ENCODE measurements around the gene MYL9.

MYL9 gene

DNA sequence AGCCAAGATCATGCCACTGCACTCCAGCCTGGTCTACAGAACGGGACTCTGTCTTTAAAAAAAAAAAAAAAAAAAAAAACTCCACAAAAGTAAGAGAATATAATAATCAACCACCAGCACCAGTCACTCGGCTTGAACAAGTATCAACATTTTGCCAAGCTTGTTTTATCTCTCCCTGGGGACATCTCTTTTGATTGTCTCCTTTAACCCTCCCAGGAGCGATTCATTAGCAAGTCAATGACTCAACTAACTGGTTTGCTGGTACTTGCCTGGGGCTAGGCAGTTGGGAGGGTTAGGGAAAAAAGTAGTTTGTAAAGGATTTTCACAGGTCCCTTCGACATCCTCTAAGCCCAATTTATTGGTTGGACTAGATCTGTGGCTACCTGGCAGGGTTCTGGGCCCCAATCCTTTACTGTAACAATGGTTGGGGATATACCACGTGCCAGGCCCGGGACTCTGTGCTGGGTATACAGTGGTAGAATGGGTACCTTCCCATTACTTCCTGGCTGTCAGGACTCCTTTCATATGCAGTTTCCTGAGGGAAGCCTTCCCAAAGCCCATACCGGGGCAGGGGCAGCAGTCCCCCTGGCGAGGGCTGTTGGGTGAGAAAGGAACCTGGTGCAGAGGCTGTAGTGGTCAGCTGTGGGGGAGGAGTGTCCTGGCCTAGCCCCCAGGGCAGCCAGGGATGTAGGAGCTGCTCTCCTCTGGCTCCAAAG, 44.2 kb downstream of the MYL9 start:
- no peak for DNase-seq

- DNase-seq = no peak
These were observed 46.2 kb downstream of the MYL9 start for GRCh38 chr20:36587388-36588070.

DNA sequence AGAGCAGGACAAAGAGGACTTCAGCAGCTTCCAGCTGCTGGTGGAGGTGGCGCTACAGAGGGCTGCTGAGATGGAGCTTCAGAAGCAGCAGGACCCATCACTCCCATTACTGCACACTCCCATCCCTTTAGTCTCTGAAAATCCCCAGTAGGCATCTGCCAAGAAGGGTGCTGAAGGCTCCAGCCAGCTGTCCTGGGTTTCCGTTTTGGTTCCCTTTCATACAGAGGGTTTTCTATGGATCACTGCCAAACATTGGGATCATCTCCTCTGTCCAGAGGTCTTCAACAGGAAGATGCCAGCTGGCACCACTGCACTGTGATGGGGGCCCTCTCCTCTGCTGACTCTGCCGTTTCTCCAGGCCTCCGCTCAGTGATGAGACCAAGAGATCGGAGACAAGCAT, 50.0 kb downstream of the MYL9 start:
- DNase-seq = peak; percentile 31

DNA sequence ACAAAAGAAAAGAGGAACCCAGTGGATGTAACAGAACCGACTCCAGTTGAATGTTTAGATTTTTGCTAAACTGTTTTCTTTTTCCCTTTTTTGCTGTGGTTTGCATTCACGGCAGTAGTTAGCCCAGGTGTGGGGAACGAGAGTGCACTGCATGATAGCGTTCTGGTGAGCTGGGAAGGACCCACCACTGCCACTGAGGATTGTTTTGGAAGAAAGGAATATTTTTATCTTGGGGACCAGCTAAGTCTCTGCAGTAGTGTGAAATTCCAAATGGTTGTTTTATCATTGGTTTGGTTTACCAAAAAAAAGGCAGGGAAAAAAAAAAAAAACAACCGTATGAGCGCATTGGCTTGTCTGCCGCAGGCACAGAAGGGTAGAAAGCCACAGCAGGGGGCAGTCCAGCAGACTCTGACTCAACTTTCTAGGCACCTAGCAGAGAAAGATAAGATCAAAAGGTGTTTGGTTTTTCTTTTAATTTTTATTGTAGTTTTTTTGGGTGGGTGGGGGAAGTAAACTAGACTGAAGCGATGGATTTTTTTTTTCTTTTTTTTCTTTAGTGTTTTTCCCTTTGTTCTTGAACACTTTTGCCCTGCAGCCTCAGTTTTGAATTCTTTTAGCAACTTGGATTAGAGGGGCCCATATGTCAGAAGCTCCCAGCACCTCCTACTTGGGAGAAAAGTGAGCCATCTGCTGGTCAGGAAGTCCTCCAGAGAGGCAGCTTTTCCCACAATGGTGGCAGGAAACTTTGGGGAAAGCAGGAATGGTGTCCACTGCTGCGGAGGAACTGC, 50.7 kb downstream of the MYL9 start:
- DNase-seq = peak; percentile 5

GRCh38 chr20:36593347-36593929, 52.1 kb downstream of the MYL9 start:
- DNase-seq = no peak

- DNase-seq = no peak
These were observed 58.6 kb downstream of the MYL9 start for GRCh38 chr20:36599912-36600345.

All from NCI-H1092 treated with DMSO at 0.1 percent for 48 hours (cell line).